H1 (cell line): Measurements from ENCODE around the gene PRG3. TPM values are rescaled to one million over a fixed set of nuclear protein-coding genes. Genes with fewer than 3 reads are reported as not detected.

Experiments used
- CHD7 ChIP-seq: fragments of 300-600 bp; sonication (generic); IDR thresholded peaks from 2 replicates; pipeline ENCODE4 v1.7.1; 2012; ENCODE audit warnings: low read length, moderate library complexity, mild to moderate bottlenecking, inconsistent platforms; ENCODE audit not compliant: insufficient replicate concordance
- SUZ12 ChIP-seq: fragments of 200-600 bp; sonication (generic); IDR thresholded peaks from 2 replicates; pipeline ENCODE4 v1.6.1; 2012; ENCODE audit warnings: mild to moderate bottlenecking, inconsistent platforms, low read length, moderate library complexity, mixed read lengths
- USF2 ChIP-seq: IDR thresholded peaks from 2 replicates; pipeline ENCODE4 v1.6.1; 2011; ENCODE audit warnings: low read length, improper control_type of control experiment
- polyA plus RNA-seq, 7 experiments: library from polyadenylated mRNA; depleted of rRNA in 3 of 7; stranded (reverse) in 5 of 7; unstranded in 2 of 7; fragments of >200 nt in 5 of 7; fragments of 200-250 nt in 2 of 7; gene quantifications; 1 replicate in 5 of 7; 2 replicates in 1 of 7; 4 replicates in 1 of 7; pipeline versions ENCODE4 v1.2.1 to v1.2.3, GENCODE V29; 2011 to 2013; ENCODE audit warnings: missing spikeins in 2 of 7, mixed read lengths in 2 of 7
- total RNA-seq: library from RNA; stranded (reverse); fragmentation: NEBNext Ultra II Directional; extraction: Animal tissue kit (Norgen Biotek cat#: 25700); gene quantifications from 2 replicates; pipeline ENCODE4 v1.2.1, GENCODE V29; 2021

PRG3 gene
- total and polyA plus RNA-seq, 2 of the 8 experiments (the other 6 are each of a cell fraction or from before 2014, with no cell fraction given), result not detected

- no peak for TF ChIP-seq CHD7
- TF ChIP-seq USF2, result no peak
- no peak for TF ChIP-seq SUZ12
- TF ChIP-seq, all 59 proteins: peak for 1
Observed at GRCh38 chr11:57421066-57421465, 40.1 kb upstream of the PRG3 start (continued).
